HUDEP-2 (cell line): ENCODE results near the gene AP2B1.
"Not testable (repeated sequence)": the region's sequence is repeated elsewhere in the genome, so short reads cannot be mapped to it uniquely, and the experiment has no call there.

Source experiments
- DNase-seq, 76 experiments: peaks; one replicate each; lab custom pipeline; 2025; ENCODE audit not compliant: unreplicated experiment in 76 of 76; lab: John Stamatoyannopoulos, UW

AP2B1 gene

DNA sequence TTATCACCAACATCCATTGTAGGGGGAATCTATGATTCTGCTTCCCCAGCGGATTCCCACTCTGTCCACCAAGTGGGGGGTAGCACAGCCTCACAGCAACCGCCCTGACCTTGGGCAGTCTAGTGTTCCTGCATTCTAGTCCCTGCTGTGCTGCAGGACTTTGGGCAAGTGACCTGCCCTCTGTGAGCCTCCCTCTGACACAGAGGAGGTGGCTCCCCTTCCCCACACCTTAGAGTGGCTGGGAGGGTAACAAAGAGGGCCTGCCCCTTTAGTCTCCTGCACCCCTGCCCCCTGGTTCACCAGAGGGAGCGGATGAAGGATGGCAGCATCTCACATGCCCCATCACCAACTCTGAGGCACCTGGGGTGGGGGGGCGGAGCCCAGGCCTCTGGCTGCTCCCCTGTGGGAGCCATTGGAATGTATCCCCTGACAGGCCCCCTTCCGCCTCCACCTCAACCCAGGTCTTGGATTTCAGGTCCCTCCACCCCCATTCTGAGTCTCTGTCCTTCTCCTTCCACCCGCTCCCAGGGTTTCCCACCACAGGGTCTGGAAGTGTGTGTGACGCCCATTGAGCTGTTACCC is 155.9 kb downstream of the AP2B1 start:
- DNase-seq, result no peak

DNA sequence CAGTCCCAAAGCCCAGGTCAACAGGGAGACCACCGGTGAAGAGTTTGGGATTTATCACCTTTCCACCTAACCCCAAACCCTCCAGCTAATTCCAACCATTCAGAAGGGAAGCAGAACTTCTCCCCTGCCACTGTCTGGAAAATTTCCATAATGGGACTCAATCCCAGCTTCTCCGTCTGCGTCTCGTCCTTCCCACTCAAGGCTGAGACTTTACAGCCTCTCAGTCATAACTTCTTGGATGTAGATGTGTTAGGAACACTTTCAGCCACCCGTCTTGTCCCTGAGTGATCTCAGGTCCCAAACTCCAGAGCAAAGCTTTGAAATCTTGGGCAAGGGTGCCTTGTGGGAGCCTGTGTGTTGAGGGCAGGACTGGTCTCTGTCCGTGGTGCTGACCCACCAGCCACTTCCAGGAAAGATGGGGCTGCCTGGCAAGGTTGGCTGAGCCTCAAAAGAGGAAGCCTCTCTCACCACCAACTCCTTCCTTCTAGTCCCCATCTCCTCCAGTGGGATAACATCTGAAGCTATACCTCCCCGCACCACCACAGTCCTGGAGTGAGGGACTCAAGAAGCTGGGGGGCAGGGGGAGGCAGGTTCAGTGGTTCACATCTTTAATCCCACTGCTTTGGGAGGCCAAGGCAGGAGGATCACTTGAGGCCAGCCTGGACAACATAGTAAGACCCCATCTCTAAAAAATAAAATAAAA is 156.7 kb downstream of the AP2B1 start:
- peak in 42 of 76 experiments; percentile 3 to 55 (median 26) for DNase-seq

DNA sequence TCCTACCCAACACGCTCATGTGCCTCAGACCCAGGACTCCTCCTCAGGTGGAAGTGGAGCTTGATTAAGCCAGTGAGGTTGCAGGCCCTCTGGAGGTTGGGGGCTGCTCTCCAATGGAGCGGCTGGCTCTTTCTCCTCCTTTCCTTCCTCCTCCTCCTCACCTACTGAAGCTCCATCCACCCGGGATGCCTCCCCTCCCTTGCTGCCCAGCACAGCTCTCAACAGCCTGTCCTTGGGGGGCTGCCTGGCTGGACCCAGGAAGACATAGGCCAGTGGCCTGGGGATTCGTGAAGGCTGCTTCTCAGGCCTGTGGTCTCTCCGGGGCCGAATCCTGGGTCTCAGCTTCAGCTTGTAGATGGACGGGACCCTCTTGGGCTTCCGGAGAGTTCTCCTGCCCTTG is 157.7 kb downstream of the AP2B1 start:
- DNase-seq, result no peak

DNA sequence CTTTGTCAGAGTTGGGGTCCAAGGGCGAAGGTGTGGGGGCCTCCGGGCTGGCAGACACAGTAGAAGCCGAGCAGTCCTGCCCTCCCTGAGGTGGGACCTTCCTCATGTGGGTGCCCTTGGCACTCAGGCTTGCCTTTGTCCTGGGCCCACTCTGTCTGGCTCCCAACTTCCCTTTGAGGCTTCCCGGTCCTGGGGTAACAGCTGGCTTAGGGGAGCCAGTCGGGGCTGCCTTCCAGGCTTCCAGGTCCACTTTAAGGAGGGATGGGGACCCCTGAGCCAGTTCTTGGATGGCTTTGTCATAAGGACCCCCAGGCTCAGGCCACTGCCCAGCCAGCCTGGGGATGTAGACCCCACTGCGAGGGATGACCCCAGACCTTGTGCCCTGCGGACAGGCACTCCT is 158.1 kb downstream of the AP2B1 start:
- DNase-seq, result no peak

DNA sequence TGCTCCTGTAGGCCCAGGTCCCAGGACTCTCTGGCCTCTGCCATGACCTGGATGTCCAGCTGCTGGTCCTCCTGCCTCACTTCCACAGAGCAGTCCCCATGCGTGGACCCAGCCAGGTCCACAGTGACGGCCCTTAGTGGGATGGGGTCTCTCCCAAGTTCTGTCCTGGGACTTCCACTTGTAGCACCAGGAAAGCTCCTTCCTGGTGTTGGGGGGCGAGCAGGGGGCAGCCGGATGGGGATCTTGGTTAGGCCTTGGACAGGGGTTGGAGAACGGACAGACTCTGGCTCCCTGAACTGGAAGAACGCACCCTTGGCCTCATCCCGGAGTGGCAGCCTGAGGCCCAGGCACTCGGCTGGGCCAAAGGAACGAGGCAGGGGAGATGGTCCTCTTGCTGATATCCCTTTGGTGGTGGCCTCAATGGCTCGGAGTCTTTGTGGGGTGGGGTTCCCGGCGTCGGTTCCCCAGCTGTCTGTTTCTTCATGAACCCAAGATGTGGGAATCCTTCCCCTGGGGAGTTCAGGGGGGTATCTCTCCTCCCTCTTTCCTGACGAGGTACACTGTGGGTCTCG is 158.7 kb downstream of the AP2B1 start:
- no peak for DNase-seq

DNA sequence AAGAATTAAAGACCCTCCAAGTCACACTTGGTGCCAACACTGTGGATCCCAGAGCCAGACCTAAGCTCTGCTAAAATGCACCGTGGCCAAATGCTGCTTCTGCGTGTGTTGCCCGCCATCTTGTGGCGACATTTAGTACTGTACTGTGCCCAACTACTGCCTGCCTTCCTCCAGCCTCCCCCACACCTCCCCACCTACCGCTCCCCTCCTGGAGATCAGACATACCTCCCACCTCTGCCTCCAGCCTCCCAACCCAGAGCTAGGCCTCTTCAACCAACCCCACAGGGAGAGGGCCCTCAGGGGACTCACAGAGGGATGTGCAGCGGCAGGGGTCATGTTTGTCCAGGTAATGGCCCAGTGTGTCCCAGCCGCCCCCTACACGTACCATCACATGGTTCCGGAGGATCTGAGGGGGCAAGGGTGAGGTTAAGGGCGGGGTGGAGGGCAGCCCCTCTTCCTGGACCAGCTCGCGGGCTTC is 160.5 kb downstream of the AP2B1 start:
- peak in 71 of 76 experiments; percentile 16 to 90 (median 71) for DNase-seq

DNA sequence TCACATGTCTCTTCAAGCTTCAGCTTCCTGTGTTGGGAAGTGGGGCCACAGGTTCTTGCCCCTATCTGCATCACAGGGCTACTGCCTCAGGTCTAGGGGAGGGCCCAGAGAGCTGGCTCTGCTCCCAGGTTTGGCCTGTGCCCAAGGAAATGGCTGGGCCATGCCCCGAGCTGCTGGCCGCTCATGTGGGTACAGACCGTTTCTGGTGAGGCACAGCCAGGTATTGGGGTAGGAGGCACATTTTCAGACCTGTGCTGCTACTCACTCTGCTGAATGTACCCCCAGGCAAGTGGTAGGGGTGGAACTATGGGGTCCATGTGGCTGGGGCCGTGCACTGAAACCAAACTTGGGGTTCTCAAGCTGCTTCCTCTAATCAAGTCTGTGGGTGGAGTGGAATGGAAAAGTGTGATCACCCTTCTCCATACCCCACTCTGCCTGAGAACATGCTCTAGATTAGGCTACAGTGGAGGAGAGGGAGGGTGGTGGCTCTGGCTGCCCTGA is 161.3 kb downstream of the AP2B1 start:
- DNase-seq, result peak; percentile 39 to 96 (median 88)

DNA sequence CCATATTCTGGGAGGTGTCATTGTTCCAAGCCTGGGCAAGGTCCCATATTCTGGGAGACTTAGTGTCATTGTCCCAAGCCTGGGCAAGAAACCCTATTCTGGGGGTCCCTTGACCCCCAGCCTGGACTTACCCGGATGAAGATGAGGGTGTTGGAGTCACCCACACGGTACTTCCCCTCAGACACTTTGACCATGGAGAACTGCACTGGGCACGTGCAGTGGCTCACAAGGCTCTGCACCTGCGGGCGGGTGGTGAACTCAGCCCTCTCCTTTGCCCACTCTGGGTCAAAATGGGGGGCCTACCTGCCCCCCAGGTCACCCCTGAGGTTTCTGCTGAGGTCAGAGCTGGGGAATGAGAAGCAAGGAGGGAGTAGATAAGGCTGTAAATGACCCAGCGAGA is 161.9 kb downstream of the AP2B1 start:
- peak in 17 of 76 experiments; percentile 12 to 62 (median 41) for DNase-seq

DNA sequence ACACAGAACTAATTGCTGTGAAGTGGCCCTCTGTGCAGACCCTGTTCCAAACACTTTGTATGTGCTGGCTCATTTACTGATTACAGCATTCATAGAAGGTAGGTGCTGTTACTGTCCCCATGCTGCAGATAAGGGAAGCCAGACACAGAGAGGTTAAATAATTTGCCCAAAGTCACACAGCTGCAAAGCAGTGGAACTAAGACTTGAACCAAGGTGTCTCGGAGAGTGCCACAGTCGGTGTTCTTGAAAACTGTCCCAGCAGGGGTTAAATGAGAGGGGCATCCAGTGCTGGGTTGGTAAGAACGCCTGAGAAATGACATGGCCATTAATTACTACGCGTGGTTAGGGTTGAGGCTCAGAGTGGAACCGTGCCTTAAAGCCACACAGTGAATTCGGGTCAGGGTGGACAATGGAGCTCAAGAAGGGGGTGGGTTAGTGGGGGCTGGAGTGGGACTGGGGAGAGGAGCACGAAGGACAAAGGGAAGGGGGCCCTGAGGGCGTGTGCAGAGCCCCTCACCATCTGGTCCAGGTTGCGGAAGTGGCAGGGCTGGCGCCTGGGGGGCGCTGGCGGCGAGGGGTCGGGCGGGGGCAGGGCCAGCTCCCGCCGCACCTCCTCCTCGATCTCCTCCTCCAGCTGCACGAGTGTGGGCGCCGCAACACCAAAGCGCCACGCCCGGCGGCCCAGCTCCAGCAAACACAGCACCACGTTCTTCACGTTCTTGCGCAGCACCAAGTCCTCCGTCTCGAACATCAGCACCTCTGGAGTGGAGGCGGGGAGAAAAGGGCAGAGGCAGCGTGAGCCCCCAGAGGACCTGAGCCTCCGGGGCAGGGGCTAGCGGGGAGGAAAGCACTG is 162.7 kb downstream of the AP2B1 start:
- peak in 71 of 76 experiments; percentile 10 to 83 (median 58) for DNase-seq

DNA sequence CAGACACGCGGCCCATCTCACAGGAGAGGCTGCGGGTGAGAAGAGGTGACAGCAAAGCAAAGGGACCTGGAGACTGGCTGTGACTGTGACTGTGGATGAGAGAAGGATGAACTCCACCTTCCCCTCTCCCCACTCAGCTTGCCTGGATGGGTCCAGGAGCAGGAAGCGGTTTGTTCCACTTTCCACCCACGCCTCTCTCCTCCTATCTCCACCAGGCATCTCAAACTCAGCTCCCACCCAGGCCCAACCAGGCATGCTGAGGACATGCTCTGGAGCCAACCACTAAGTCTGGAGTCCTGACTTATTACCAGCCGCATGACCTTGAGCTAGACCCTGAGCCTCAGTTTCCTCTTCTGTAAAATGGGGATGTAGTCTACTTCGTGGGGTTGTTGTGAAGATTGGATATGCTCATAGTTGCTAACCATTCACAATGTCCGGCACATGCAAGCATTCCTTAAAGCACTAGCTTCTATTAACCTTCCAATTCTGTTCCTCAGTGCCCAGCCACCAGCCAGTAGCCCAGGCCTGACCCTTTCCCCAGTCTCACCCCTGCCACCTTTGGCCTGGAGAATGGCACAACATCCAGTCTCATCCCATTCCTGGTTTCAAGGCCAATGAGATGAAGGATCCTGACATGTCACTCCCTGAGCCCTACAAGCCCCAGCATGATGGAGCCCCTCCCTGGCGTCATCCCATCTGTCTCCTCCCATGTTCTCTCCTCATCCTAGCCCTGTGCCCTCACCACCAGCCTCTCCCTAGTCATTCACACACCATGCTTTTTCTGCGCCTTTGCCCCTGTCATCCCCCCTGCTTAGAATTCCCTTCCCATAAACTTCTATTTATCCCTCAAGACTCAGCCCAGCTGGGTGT is 163.6 kb downstream of the AP2B1 start:
- DNase-seq, result peak in 59 of 76 experiments; percentile 10 to 81 (median 41)

DNA sequence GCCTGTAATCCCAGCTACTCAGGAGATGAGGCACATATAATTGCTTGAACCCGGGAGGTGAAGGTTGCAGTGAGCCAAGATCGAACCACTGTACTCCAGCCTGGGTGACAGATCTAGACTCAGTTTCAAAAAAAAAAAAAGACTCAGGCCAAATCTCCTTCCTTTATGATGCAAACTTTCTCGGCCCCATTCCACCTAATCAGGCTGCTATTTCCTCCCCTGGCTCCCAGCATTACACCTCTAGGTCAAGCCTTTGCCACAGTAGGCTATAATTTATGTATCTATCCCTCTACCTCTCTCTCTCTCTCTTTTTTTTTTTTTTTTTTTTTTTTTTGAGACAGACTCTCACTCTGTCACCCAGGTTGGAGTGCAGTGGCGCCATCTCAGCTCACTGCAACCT is 164.4 kb downstream of the AP2B1 start:
- DNase-seq, result not testable (repeated sequence)

DNA sequence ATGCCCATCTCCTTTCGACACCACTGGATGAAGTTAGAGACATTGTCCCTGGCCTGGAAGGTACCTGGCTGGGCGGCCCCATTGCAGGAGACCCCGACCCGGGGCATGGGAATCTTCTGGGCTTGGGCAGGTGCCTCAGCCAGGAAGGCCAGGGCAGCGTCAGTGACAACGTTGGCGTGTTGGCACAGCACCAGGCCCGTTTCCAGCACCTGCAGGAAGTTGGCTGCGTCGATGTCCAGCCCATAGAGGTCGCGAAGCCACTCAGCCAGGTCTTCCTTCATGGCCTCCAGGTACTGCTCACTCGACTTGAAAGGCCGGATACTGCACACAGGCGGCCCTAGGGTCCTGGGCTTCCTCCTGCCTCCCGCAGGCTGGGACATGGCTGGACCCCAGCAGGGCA is 165.3 kb downstream of the AP2B1 start:
- DNase-seq, result no peak

DNA sequence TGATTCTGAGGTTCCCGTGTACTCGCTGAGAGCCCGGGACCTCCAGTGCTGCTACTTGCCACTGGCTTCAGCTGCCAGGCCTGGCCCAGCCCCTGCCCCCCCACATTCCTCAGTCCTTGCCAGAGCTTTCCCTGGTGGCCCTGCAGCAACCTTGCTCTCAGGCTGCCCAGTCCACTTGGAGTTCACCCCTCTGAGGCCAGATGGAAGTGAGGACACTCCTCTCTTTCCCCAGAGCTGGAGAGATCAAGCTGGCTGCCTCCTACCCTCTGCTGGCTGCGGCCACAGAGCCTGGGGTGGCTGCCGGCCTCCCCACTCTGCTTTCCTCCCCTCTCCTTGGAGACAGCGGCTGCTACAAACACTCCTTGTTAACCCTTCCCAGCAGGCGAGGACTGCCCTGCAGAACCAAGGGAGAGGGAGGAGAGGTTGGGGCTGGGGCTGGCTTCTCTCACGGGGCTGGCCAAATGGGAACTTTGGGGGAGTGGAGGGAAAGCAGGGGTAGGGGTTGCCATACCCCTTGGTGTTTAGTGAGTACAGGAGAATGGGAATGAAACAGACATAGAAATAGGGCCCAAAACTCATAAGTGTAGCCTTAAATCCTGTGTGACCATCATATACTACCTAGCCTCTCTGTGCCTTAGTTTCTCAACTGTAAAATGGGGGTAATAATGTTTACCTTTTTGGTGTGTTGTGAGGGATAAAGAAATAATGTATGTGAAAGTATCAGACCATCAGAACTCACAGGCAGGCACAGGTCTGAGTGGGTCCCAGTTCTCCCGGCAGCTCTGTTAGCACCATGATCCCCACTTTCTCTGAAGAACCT is 166.0 kb downstream of the AP2B1 start, which contains the start of gene GAS2L2:
TSS of gene GAS2L2 (minus strand) at position 295 of the 820 bp plus-strand sequence. CDS start 389 bp downstream, outside the sequence.
- no peak for DNase-seq

DNA sequence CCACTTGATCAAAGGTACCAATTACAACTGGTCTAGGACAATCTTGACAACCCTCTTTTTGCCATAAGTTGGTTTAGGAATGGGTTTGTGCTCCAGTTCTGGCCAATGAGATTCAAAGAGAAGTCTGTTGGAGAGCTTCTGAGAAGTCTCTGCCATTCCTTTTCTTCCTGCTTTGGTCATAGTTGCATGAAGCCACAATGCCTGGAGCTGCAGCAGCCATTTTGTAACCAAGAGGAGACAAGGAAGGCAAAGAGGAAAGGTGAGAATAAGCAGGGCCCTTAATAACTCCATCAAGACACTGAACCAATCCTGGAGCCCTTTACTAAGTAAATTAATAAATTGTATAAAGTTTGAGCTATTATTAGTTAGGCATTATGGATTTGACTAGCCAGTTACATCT is 170.1 kb downstream of the AP2B1 start:
- no peak for DNase-seq

DNA sequence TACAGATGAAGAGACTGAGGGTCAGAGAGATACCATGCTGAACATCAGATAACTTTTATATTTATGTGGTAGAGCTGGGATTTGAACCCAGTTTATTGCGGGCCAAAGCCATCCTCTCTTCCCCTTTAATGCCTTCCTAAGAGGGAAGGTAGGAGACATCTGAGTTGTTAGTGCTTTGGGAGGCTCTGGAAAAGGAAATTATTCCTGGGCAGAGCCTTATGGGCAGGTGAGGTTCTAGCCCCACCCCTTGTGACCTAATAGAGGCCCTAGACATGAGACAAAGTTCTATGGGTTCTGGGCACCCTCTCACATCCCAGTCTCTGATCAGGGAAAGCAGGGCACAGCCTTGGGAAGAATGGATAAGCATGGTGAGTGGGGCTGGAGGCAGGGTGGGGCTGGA is 173.5 kb downstream of the AP2B1 start, which contains the start of gene C17orf50:
TSS of gene C17orf50 (plus strand) at position 301 of the 400 bp plus-strand sequence. CDS start at position 356, 55 bp downstream.
- DNase-seq, result no peak

DNA sequence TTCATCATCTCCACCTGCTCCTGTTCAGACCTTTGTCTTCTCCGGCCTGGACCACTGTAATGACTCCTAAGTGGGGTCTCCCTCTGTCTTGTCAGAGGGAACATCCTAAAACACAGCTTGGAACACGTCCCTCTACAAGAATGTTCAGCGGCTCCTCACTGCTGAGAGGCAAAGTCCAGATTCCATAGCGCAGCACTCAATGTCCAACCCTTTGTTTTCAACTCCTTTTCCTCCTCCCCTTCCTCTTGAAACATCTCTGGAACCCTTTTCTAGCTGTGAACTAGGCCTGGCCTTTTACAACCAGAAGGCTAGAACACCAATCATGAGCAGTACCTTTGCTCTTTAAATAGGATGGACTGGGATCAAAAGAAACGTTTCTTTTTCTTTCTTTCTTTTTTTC is 174.5 kb downstream of the AP2B1 start:
- no peak for DNase-seq

DNA sequence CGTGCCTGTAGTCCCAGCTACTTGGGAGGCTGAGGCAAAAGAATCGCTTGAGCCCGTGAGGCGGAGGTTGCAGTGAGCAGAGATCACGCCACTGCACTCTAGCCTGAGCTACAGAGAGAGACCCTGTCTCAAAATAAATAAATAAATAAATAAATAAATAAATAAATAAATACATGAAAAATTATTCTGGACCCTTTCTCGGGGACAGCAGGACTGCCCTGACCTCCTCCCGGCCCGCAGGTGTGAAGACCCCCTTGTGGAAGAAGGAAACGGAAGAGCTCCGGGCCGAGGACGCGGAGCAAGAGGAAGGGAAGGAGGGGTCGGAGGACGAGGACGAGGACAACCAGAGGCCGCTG is 176.6 kb downstream of the AP2B1 start:
- DNase-seq, result no peak

DNA sequence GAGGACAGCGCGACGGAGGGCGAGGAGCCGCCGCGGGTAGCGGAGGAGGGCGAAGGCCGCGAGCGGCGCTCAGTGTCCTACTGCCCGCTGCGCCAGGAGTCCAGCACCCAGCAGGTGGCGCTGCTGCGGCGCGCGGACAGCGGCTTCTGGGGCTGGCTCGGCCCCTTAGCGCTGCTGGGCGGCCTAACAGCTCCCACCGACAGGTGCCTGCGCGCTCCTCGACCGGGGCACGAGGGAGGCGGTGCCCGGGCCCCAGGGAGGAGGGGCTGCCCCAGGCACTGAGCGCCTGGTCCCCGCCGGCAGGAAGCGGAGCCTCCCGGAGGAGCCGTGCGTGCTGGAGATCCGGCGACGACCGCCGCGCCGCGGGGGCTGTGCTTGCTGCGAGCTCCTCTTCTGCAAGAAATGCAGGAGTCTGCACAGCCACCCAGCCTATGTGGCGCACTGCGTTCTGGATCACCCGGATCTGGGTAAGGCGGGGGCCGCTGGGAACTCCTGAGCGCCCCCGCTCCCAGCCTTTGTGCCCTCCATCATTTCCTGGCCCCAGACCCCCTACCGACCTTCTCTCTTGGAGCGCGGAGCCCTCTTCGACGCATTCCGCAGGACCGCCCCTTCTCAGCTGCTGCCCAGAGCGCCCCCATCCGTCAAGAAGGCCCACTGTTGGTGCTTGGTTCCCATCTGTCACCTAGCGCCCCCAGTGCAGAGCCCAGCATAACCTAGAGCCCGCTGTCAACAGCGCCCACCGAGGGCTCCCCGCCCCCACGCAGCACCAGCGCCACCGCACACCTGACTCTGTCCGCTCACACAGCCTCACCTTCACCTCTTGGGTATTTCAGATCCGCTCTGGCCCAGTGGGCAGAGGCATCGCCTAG is 177.2 kb downstream of the AP2B1 start:
- peak in 75 of 76 experiments; percentile 25 to 92 (median 80) for DNase-seq
